Upper lobe of left lung (tissue), 4 donors: ENCODE data around the gene STK11.

Source experiments
- CTCF ChIP-seq, 6 experiments: fragments of 450-650 bp in 4 of 6; fragments of 200-600 bp in 2 of 6; sonication (generic) in 2 of 6; IDR thresholded peaks; one replicate each; pipeline ENCODE4 v1.5.1; 2016 to 2019; ENCODE audit warnings: antibody characterized with exemption in 6 of 6
- POLR2A ChIP-seq, 4 donors: fragments of 450-650 bp; IDR thresholded peaks; one replicate each; pipeline ENCODE4 v1.5.1; 2016 to 2017; ENCODE audit warnings: antibody characterized with exemption in 4 of 4, mild to moderate bottlenecking in 2 of 4
- POLR2AphosphoS5 ChIP-seq, 2 donors: sonication (generic); formaldehyde crosslinking; IDR thresholded peaks; one replicate each; pipeline ENCODE4 v1.5.1; 2017; ENCODE audit warnings: antibody characterized with exemption in 2 of 2

- TF ChIP-seq CTCF (IDR thresholded peaks at IDR 0.05) = no peak
- no peak for TF ChIP-seq POLR2A (IDR thresholded peaks at IDR 0.05)
- peak in 1 of 2 donors; percentile 4 for TF ChIP-seq POLR2AphosphoS5 (IDR thresholded peaks at IDR 0.05)
Observed at GRCh38 chr19:1162404-1163282, 42.9 kb upstream of the STK11 start.
